OCI-LY1 (cell line): ENCODE data around the gene TMEM185B.

ENCODE experiments used
- H2AFZ ChIP-seq: fragments of 200-600 bp; sonication (generic), shearing (Covaris generic); 2 replicates; pipeline ENCODE4 v1.6.0; 2014; ENCODE audit warnings: antibody characterized with exemption, mild to moderate bottlenecking, low read length
- H3F3A ChIP-seq: fragments of 200-600 bp; sonication (generic), shearing (Covaris generic); 2 replicates; pipeline ENCODE4 v1.6.0; 2014; ENCODE audit warnings: mild to moderate bottlenecking, antibody characterized with exemption, low read length, moderate library complexity; ENCODE audit not compliant: insufficient read depth
- H3K27ac ChIP-seq: fragments of 200-600 bp; sonication (generic); 2 replicates; pipeline ENCODE4 v1.5.1; 2014; ENCODE audit warnings: low read length, mixed run types, mild to moderate bottlenecking, low read depth; ENCODE audit not compliant: poor library complexity, severe bottlenecking
- H3K27me3 ChIP-seq: fragments of 200-600 bp; sonication (generic); 2 replicates; pipeline ENCODE4 v1.6.0; 2014; ENCODE audit warnings: antibody characterized with exemption, mild to moderate bottlenecking, low read length, moderate library complexity; ENCODE audit not compliant: insufficient read depth
- H3K36me3 ChIP-seq: fragments of 200-600 bp; sonication (generic); 2 replicates; pipeline ENCODE4 v1.6.1; 2014; ENCODE audit warnings: mild to moderate bottlenecking, antibody characterized with exemption, low read length, moderate library complexity, mixed read lengths; ENCODE audit not compliant: insufficient read depth
- H3K4me1 ChIP-seq: fragments of 200-600 bp; sonication (generic); 2 replicates; pipeline ENCODE4 v1.5.1; 2014; ENCODE audit warnings: mild to moderate bottlenecking, low read length, moderate library complexity; ENCODE audit not compliant: insufficient read depth, severe bottlenecking
- H3K4me2 ChIP-seq: fragments of 200-600 bp; sonication (generic), shearing (Covaris generic); 2 replicates; pipeline ENCODE4 v1.6.1; 2014; ENCODE audit warnings: low read length
- H3K4me3 ChIP-seq: fragments of 200-600 bp; sonication (generic); 2 replicates; pipeline ENCODE4 v1.5.1; 2014; ENCODE audit warnings: low read length, low read depth, mild to moderate bottlenecking, mixed read lengths; ENCODE audit not compliant: poor library complexity, severe bottlenecking
- H3K79me2 ChIP-seq: fragments of 200-600 bp; shearing (Covaris generic); 2 replicates; pipeline ENCODE4 v1.6.1; 2016; ENCODE audit warnings: mixed run types, low read length, mixed read lengths; ENCODE audit not compliant: insufficient read depth
- H3K9ac ChIP-seq: fragments of 200-600 bp; sonication (generic), shearing (Covaris generic); 2 replicates; pipeline ENCODE4 v1.6.1; 2014; ENCODE audit warnings: mild to moderate bottlenecking, low read length, mixed read lengths
- H3K9me2 ChIP-seq: fragments of 200-600 bp; sonication (generic), shearing (Covaris generic); 2 replicates; pipeline ENCODE4 v1.6.1; 2014; ENCODE audit warnings: low read depth, mild to moderate bottlenecking, low read length, mixed read lengths
- H3K9me3 ChIP-seq: fragments of 200-600 bp; shearing (Covaris generic); 2 replicates; pipeline ENCODE4 v1.6.1; 2014; ENCODE audit warnings: low read length, mixed read lengths
- H4K20me1 ChIP-seq: fragments of 200-600 bp; sonication (generic), shearing (Covaris generic); 2 replicates; pipeline ENCODE4 v1.6.0; 2016; ENCODE audit warnings: mild to moderate bottlenecking, low read length; ENCODE audit not compliant: insufficient read depth
- EZH2 ChIP-seq: fragments of 200-600 bp; sonication (generic), shearing (Covaris generic); IDR thresholded peaks from 2 replicates; pipeline ENCODE4 v1.8.0; 2017; ENCODE audit warnings: borderline replicate concordance, mixed run types, mild to moderate bottlenecking, antibody characterized with exemption, low read length, moderate library complexity, mixed read lengths
- TF ChIP-seq, protein P1 (sequence below): fragments of 200-600 bp; sonication (generic), shearing (Covaris generic); IDR thresholded peaks from 2 replicates; pipeline ENCODE4 v1.5.1; 2017; ENCODE audit warnings: mild to moderate bottlenecking, antibody characterized with exemption, low read length, moderate library complexity, mixed read lengths

TMEM185B gene

DNA sequence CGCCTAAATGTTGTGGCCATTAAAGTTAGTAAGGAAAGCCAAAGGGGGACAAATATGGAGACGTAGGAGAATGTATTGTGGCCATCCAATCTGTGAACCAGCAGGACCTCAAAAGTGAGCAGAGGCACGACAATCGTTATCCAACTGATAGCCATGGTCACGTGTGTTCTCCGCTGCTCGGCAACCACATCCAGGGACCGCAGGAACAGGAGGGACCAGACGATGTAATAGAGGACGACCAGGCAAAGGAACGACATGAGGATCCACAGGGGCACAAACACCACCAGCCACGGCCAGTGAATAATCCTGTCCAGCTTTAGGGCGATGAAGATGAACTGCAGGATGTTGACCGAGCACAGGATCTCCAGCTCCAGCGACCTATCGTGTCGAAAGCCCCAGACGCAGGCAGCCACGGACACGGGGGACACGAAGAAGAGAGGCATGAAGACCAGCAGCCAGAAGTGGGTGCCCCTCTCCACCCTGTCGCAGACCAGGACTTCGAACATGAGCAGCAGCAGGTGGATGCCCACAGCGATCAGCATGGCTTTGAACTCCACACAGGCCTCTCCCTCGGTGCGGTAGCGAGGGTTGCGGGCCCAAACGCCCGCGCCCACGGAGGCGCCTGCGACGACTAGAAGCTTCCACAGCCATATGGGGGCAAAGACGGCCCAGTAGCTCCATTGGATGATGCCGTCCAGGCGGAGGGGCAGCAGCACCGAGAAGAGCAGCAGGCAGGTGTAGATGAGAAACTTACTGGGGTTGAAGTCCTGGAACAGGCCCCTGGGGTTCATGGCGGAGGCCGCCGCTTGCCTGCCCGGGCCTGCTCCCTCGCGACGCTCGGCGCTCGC, 790 bp downstream of the TMEM185B start:
- Histone ChIP-seq H3K27me3 (no peaks in the 10 kb centered on the region), H3K4me2 (peak overlapping the region; percentile 94), H2AFZ (no peak overlapping the region), H3K4me3 (peak overlapping the region; percentile 86), H3K36me3 (peaks cover 48% of the 10 kb centered on the region), H3K9me3 (no peaks in the 10 kb centered on the region), H3F3A (no peaks in the 10 kb centered on the region), H3K4me1 (peaks cover 73% of the 10 kb centered on the region), H3K79me2 (peaks cover 8% of the 10 kb centered on the region; the same call in 1 of the 2 replicates), H3K9ac (peak overlapping the region; percentile 92), H4K20me1 (no peaks in the 10 kb centered on the region), H3K9me2 (no peaks in the 10 kb centered on the region), H3K27ac (no peak overlapping the region)
- TF ChIP-seq, protein P1, sequence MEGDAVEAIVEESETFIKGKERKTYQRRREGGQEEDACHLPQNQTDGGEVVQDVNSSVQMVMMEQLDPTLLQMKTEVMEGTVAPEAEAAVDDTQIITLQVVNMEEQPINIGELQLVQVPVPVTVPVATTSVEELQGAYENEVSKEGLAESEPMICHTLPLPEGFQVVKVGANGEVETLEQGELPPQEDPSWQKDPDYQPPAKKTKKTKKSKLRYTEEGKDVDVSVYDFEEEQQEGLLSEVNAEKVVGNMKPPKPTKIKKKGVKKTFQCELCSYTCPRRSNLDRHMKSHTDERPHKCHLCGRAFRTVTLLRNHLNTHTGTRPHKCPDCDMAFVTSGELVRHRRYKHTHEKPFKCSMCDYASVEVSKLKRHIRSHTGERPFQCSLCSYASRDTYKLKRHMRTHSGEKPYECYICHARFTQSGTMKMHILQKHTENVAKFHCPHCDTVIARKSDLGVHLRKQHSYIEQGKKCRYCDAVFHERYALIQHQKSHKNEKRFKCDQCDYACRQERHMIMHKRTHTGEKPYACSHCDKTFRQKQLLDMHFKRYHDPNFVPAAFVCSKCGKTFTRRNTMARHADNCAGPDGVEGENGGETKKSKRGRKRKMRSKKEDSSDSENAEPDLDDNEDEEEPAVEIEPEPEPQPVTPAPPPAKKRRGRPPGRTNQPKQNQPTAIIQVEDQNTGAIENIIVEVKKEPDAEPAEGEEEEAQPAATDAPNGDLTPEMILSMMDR = no peak
- no peak for TF ChIP-seq EZH2

- Histone ChIP-seq H3K9ac (no peak overlapping the region; the same call in 1 of the 2 replicates), H3K27ac (no peak overlapping the region), H3K4me2 (peak overlapping the region; percentile 94), H3K4me1 (peaks cover 65% of the 10 kb centered on the region), H3K9me2 (no peaks in the 10 kb centered on the region), H3K79me2 (peaks cover 8% of the 10 kb centered on the region; the same call in 1 of the 2 replicates), H4K20me1 (no peaks in the 10 kb centered on the region), H3K27me3 (no peaks in the 10 kb centered on the region), H3F3A (no peaks in the 10 kb centered on the region), H2AFZ (no peak overlapping the region), H3K9me3 (no peaks in the 10 kb centered on the region), H3K36me3 (peaks cover 48% of the 10 kb centered on the region), H3K4me3 (peak overlapping the region; percentile 86)
- TF ChIP-seq, protein P1 = no peak
- TF ChIP-seq EZH2 = no peak
Observed at GRCh38 chr2:120221616-120222015, 1.6 kb downstream of the TMEM185B start.

DNA sequence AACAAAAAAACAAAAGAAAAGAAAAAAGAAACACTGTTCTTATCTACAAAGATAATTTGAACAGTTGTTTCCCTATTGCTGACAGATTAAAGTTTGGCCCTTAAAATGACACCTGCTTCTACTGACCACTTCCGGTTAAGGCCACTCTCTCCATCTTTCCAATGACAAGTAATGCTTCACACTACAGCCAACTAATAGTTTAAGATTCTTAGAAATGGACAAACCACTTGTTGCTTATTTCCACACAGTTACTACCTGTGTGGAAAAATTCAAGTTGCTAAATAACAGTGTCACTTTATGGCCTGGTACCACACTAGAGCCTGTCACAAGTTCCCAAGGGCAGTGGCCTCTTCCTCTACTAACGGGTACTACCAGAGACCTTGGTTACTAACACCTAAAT, 2.4 kb downstream of the TMEM185B start:
- Histone ChIP-seq H3K27ac (no peak overlapping the region), H3K36me3 (peaks cover 48% of the 10 kb centered on the region), H3K9ac (peak overlapping the region; percentile 14; the same call in 1 of the 2 replicates), H3K9me2 (no peaks in the 10 kb centered on the region), H3K4me3 (peak overlapping the region; percentile 86), H3K4me1 (peaks cover 57% of the 10 kb centered on the region), H3K27me3 (no peaks in the 10 kb centered on the region), H3K79me2 (peaks cover 8% of the 10 kb centered on the region; the same call in 1 of the 2 replicates), H4K20me1 (no peaks in the 10 kb centered on the region), H2AFZ (no peak overlapping the region), H3K4me2 (peak overlapping the region; percentile 94), H3K9me3 (no peaks in the 10 kb centered on the region), H3F3A (no peaks in the 10 kb centered on the region)
- TF ChIP-seq EZH2 = no peak
- TF ChIP-seq, protein P1 = no peak
